ENCODE results near the gene YIPF3.

DNA sequence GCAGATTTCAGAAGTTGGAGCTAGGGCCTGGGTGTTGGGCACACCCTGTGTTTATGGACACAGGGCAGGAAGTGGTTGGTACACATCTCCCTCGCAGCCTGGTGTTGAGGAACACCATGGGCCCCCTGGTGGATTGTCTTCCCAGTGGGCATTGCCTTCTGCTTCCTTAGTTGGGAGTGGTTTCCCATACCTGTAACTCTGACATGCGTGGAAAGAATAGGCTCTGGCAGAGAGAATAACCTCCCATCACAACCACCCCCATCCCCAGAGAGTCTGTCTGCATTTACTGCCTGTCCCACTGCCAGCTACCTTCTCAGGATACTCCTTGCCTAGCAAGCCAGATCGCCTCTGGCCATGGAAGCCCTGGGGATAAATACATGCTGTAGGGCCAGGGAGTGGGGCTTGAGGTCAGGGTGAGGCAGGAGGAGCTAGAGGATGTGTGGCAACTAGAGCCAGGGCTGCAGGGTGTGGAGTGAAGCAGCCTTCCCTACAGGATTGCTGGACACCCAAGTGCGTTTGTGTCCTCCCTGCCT, 21.3 kb downstream of the YIPF3 start:
- TF ChIP-seq RCOR1 (IDR thresholded peaks at IDR 0.05; ENCODE audit: borderline replicate concordance in 1 of 2, low read depth in 2 of 2, low read length in 2 of 2) (no peak), EZH2 (IDR thresholded peaks at IDR 0.05; ENCODE audit: borderline replicate concordance, low read depth, low read length) (no peak), NFIC (IDR thresholded peaks at IDR 0.05) (no peak), POLR2A (conservative IDR thresholded peaks at IDR 0.05) (no peak), GATAD2B (IDR thresholded peaks at IDR 0.05; ENCODE audit: borderline replicate concordance) (no peak), ATF7 (IDR thresholded peaks at IDR 0.05) (no peak)
- TF ChIP-seq, protein P1, sequence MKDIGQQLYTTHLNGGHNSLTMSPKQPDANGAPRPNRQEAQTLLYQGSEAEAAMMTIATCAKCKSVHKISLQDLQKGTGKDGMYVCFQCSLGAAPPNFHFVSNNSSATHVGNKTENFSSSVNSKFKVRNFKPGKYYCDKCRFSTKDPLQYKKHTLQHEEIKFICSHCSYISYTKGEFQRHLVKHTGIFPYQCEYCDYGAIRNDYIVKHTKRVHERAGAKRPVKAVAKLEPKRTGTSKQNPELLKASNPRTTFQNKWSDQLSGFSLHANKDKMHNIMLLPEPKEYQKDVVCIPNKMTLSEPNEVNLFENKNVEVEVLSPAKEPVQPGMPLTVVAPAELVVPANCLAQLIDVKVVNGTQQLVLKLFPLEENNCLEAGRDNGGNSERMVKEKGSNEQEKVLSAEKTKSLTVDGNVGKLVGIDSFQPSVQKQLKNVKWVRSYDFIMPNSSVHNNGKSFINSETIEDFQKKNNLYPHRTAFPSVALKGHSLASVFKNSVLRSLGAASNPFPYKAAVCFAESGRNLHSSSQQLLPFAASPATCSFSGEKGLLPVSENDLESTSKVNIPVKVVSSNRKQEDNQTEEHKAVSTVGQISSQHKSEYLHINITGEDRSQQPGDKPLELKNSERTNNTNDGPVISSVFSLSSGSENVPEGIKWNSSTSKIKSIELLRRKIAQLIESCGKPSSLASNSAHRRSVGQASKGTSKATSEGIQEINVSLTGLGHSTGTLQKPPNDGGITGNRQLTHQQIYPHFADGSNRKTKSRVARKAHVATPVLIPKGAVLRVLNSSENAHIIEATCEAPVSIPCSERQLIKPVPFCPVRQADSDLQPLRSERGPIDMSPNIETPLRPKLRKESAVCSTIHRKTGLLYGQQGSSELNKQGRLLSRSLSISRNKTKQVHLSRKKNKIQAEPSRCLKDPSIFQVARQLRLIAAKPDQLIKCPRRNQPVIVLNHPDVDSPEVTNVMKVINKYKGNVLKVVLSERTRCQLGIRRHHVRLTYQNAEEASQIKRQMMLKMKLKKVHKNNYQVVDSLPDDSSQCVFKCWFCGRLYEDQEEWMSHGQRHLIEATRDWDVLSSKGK (CRISPR knock-in tag; IDR thresholded peaks at IDR 0.05) = no peak
- TF ChIP-seq, protein P2, sequence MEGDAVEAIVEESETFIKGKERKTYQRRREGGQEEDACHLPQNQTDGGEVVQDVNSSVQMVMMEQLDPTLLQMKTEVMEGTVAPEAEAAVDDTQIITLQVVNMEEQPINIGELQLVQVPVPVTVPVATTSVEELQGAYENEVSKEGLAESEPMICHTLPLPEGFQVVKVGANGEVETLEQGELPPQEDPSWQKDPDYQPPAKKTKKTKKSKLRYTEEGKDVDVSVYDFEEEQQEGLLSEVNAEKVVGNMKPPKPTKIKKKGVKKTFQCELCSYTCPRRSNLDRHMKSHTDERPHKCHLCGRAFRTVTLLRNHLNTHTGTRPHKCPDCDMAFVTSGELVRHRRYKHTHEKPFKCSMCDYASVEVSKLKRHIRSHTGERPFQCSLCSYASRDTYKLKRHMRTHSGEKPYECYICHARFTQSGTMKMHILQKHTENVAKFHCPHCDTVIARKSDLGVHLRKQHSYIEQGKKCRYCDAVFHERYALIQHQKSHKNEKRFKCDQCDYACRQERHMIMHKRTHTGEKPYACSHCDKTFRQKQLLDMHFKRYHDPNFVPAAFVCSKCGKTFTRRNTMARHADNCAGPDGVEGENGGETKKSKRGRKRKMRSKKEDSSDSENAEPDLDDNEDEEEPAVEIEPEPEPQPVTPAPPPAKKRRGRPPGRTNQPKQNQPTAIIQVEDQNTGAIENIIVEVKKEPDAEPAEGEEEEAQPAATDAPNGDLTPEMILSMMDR (IDR thresholded peaks at IDR 0.05 in 2 of 3, conservative IDR thresholded peaks at IDR 0.05 in 1 of 3; ENCODE audit: insufficient read depth in 2 of 3, low read depth in 1 of 3, low read length in 3 of 3) = peak; percentile 13 to 28 (median 22); a peak in 1 of 6 replicates
